AG10803 (cell line): ENCODE results near the gene NARS2.

Experiments used
- DNase-seq: peaks from one replicate; pipeline ENCODE4 v3.0.0; 2010; ENCODE audit warnings: low read depth
- H3K4me3 ChIP-seq: 2 replicates; pipeline ENCODE4 v1.5.1; 2011; ENCODE audit warnings: mild to moderate bottlenecking, low read length, control low read depth
- CTCF ChIP-seq: conservative IDR thresholded peaks from 2 replicates; pipeline ENCODE4 v1.5.1; 2011; ENCODE audit warnings: mild to moderate bottlenecking, low read length, control low read depth, inconsistent platforms

Gene NARS2

GRCh38 chr11:78391424-78391823 lies 183.2 kb downstream of the NARS2 start:
- no peak for DNase-seq
- TF ChIP-seq CTCF, result no peak

GRCh38 chr11:78390809-78391208 lies 183.9 kb downstream of the NARS2 start:
- no peak for TF ChIP-seq CTCF
- H3K4me3 ChIP-seq, result no peak overlapping the region
- no peak for DNase-seq

More at GRCh38 chr11:78391424-78391823, 183.2 kb downstream of the NARS2 start:
- H3K4me3 ChIP-seq, result no peak overlapping the region

GRCh38 chr11:78386215-78386941 lies 188.3 kb downstream of the NARS2 start:
- no peak overlapping the region for H3K4me3 ChIP-seq
- TF ChIP-seq CTCF, result no peak
- DNase-seq, result no peak
